Activated CD8-positive, alpha-beta memory T cell treated with anti-CD3 and anti-CD28 coated beads for 24 hours (primary cell): Measurements from ENCODE around the gene TBXT.

ENCODE experiments used
- DNase-seq: peaks from one replicate; pipeline ENCODE4 v3.0.0-alpha.2; 2020

TBXT gene

GRCh38 chr6:166109608-166110007, 58.0 kb downstream of the TBXT start:
- no peak for DNase-seq
